Activated naive CD4-positive, alpha-beta T cell treated with anti-CD3 and anti-CD28 coated beads, Interleukin-2, amount 10 ng/mL, durations not matched to agents 7 days and 5 days (primary cell): ENCODE results near the gene NPTX1.

Experiments used
- CTCF ChIA-PET: fragments of 350-600 bp; sonication (Branson Sonifier 250); formaldehyde crosslinking; loops from one replicate; lab custom pipeline; 2021; ENCODE audit warnings: antibody characterized with exemption; lab: Charles Lee
- DNase-seq: peaks from one replicate; pipeline ENCODE4 v3.0.0-alpha.2; 2020
- H3K27ac Mint-ChIP-seq: one replicate; pipeline ENCODE4 v1.8.0; 2021; ENCODE audit warnings: mild to moderate bottlenecking, moderate library complexity, mixed read lengths
- H3K27me3 Mint-ChIP-seq: one replicate; pipeline ENCODE4 v1.8.0; 2021; ENCODE audit warnings: mild to moderate bottlenecking, mixed read lengths
- H3K36me3 Mint-ChIP-seq: one replicate; pipeline ENCODE4 v1.8.0; 2021; ENCODE audit warnings: mixed read lengths
- H3K4me1 Mint-ChIP-seq: one replicate; pipeline ENCODE4 v1.8.0; 2021; ENCODE audit warnings: mixed read lengths
- H3K4me3 Mint-ChIP-seq: one replicate; pipeline ENCODE4 v1.8.0; 2021; ENCODE audit warnings: mild to moderate bottlenecking, moderate library complexity, mixed read lengths
- H3K9me3 Mint-ChIP-seq: one replicate; pipeline ENCODE4 v1.8.0; 2021; ENCODE audit warnings: mixed read lengths

NPTX1 gene

GRCh38 chr17:80444644-80444979 lies 31.8 kb downstream of the NPTX1 start:
- CTCF ChIA-PET: no interaction called here
- Mint-ChIP-seq H3K27ac (no peak overlapping the region), H3K4me1 (no peaks in the 10 kb centered on the region), H3K27me3 (peaks cover 31% of the 10 kb centered on the region), H3K9me3 (no peaks in the 10 kb centered on the region), H3K36me3 (no peaks in the 10 kb centered on the region), H3K4me3 (no peak overlapping the region)
- DNase-seq: no peak

DNA sequence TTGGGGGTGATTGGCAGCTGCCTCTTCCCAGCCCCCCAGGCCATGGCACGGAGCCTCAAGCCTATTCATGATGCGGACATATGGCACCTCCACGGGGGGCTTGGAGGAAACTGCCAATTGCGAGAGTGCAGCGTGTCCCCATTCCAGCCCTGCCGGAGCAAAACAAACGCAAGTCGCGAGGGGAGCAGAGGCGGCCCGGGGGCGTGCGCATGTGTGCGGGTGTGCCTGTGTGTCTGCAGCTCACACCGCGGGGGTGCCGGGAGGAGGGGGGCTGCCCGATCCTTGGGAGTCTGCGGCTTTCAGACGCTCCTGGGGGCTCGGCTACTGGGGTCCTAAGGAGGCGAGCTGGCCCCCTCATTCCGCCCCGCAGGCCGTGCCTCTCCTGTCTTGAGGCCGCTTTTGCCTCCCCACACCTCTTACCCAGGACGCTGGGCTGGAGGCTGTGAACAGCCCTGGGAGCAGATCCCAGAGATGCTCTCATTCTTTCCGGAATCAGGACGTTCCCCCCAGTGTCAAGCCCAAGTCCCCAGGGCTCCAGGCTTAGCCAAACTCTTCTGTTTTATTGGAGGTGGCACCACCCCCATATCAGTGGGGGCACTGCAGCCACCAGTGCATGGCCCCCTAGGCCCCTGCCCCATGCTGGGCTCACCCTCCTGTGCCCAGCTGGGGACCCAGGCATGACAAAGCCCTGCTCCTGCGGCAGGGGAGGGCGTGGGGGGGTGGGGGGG lies 32.3 kb downstream of the NPTX1 start:
- no peaks in the 10 kb centered on the region for H3K4me1 Mint-ChIP-seq
- H3K27me3 Mint-ChIP-seq: peaks cover 31% of the 10 kb centered on the region
- H3K36me3 Mint-ChIP-seq: no peaks in the 10 kb centered on the region
- no peaks in the 10 kb centered on the region for H3K9me3 Mint-ChIP-seq
- CTCF ChIA-PET: no interaction called here
- no peak overlapping the region for H3K27ac Mint-ChIP-seq
- DNase-seq: no peak
- no peak overlapping the region for H3K4me3 Mint-ChIP-seq

DNA sequence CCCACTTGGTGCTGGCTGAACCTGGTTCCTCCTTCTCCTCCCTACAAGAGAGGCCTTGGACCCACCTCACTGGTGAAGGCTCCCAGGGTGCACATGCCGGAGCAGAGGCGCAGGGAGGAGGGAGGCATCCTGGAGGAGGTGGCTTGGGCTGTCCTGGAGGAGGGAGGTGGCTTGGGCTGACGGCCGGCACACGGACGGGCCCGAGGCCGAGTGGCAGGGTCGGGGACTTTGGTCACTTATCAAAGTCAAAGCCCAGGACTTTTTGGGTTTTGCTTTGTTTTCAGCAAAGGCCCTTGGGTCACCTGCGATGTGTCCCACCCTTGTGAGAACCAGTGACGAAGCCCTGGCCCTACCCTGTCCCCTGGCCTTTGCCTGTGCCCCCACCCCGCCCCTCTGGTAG lies 32.9 kb downstream of the NPTX1 start:
- Mint-ChIP-seq H3K36me3 (no peaks in the 10 kb centered on the region), H3K4me3 (no peak overlapping the region), H3K9me3 (no peaks in the 10 kb centered on the region), H3K4me1 (no peaks in the 10 kb centered on the region), H3K27me3 (peaks cover 31% of the 10 kb centered on the region), H3K27ac (no peak overlapping the region)
- CTCF ChIA-PET: interaction anchor here (1.1 kb wide), 1 partner anchor 16 kb away, joined by 5 read pairs; no protein-coding TSS in a partner anchor
- no peak for DNase-seq

DNA sequence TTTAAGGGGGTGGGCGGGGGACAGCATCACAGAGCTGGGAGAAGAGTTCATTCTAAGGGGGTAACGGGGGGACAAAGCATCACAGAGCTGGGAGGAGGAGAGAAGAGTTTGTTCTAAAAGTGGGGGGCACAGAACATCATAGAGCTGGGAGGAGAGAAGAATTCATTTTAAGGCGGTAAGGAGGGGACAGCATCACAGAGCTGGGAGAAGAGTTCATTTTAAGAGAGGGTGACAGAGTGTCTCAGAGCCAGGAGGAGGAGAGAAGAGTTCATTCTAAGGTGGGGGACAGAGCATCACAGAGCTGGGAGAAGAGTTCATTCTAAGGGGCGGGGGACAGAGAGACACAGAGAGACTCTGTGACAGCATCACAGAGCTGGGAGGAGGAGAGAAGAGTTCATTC lies 33.6 kb downstream of the NPTX1 start:
- CTCF ChIA-PET: interaction anchor here (1.1 kb wide), 1 partner anchor 15 kb away, joined by 5 read pairs; no protein-coding TSS in a partner anchor
- no peak overlapping the region for H3K4me3 Mint-ChIP-seq
- peaks cover 24% of the 10 kb centered on the region for H3K27me3 Mint-ChIP-seq

GRCh38 chr17:80442323-80442659 lies 34.1 kb downstream of the NPTX1 start:
- Mint-ChIP-seq H3K36me3 (no peaks in the 10 kb centered on the region), H3K4me1 (no peaks in the 10 kb centered on the region), H3K27ac (no peak overlapping the region), H3K27me3 (peaks cover 22% of the 10 kb centered on the region), H3K4me3 (no peak overlapping the region), H3K9me3 (no peaks in the 10 kb centered on the region)
- CTCF ChIA-PET: interaction anchor here (1.1 kb wide), 1 partner anchor 15 kb away, joined by 5 read pairs; no protein-coding TSS in a partner anchor
- no peak for DNase-seq

More for the DNA sequence above, 33.6 kb downstream of the NPTX1 start:
- Mint-ChIP-seq H3K36me3 (no peaks in the 10 kb centered on the region), H3K4me1 (no peaks in the 10 kb centered on the region), H3K27ac (no peak overlapping the region), H3K9me3 (no peaks in the 10 kb centered on the region)
- DNase-seq: no peak

- no peaks in the 10 kb centered on the region for H3K4me1 Mint-ChIP-seq
- H3K36me3 Mint-ChIP-seq: no peaks in the 10 kb centered on the region
- no peaks in the 10 kb centered on the region for H3K9me3 Mint-ChIP-seq
- DNase-seq: no peak
- no peak overlapping the region for H3K27ac Mint-ChIP-seq
- H3K4me3 Mint-ChIP-seq: no peak overlapping the region
- CTCF ChIA-PET: no interaction called here
- H3K27me3 Mint-ChIP-seq: peaks cover 22% of the 10 kb centered on the region
These were observed 34.6 kb downstream of the NPTX1 start for GRCh38 chr17:80441598-80442322.

DNA sequence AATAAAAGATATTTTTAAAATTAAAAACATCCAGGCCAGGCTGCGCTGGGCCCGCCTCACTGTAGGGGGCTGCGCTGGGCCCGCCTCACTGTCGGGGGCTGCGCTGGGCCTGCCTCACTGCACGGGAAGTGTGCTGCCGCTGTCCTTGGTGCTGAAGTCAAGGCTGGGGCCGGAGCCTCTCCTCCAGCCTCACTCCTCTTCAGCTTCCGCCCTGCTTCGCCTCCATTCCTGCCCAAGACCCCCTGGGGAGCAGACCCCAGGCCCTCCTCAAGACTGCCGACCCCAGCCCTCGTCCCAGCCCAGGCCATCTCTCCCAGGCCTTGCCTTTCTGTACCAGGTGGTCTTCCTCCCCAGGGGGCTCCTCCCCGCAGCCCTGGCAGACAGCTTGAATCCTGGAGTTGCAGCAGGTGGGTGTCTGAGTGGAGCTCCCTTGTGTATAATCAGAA lies 35.3 kb downstream of the NPTX1 start:
- no peak overlapping the region for H3K27ac Mint-ChIP-seq
- no peaks in the 10 kb centered on the region for H3K4me1 Mint-ChIP-seq
- no peaks in the 10 kb centered on the region for H3K9me3 Mint-ChIP-seq
- no peak overlapping the region for H3K4me3 Mint-ChIP-seq
- CTCF ChIA-PET: no interaction called here
- H3K36me3 Mint-ChIP-seq: no peaks in the 10 kb centered on the region
- H3K27me3 Mint-ChIP-seq: peaks cover 22% of the 10 kb centered on the region
- peak; percentile 81 for DNase-seq

DNA sequence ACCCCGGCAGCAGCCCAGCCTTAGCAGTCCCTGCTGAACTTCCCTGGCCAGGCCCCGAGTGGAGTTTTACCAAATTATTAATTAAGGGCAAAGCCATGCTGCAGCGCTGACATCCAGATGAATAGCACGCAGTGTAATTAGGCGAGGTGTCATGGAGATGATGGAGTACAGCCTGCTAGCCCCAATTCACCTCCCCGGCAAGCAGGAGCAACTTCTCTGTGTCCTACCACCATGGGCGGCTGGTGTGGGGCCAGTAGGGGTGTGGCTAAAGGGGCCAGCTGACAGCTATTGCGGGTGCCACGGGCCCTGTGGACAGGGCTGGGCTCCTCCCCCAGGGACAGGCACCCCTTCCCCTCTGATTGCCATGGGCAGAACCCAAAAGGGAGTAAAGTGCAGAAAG lies 36.9 kb downstream of the NPTX1 start:
- no peaks in the 10 kb centered on the region for H3K9me3 Mint-ChIP-seq
- no peak overlapping the region for H3K4me3 Mint-ChIP-seq
- H3K27me3 Mint-ChIP-seq: peaks cover 22% of the 10 kb centered on the region
- H3K4me1 Mint-ChIP-seq: no peaks in the 10 kb centered on the region
- CTCF ChIA-PET: interaction anchor here (0.6 kb wide), 1 partner anchor 15 kb away, joined by 3 read pairs; no protein-coding TSS in a partner anchor
- no peaks in the 10 kb centered on the region for H3K36me3 Mint-ChIP-seq
- no peak overlapping the region for H3K27ac Mint-ChIP-seq
- no peak for DNase-seq

GRCh38 chr17:80438806-80439205 lies 37.6 kb downstream of the NPTX1 start:
- Mint-ChIP-seq H3K4me1 (no peaks in the 10 kb centered on the region), H3K27me3 (peaks cover 19% of the 10 kb centered on the region), H3K9me3 (no peaks in the 10 kb centered on the region), H3K36me3 (no peaks in the 10 kb centered on the region), H3K4me3 (no peak overlapping the region), H3K27ac (no peak overlapping the region)
- CTCF ChIA-PET: interaction anchor here (0.6 to 2.0 kb wide), 2 partner anchors 16 to 531 kb away, joined by 3 to 4 read pairs; no protein-coding TSS in a partner anchor
- DNase-seq: no peak

GRCh38 chr17:80437532-80437931 lies 38.9 kb downstream of the NPTX1 start:
- Mint-ChIP-seq H3K4me1 (no peaks in the 10 kb centered on the region), H3K36me3 (no peaks in the 10 kb centered on the region), H3K4me3 (no peak overlapping the region), H3K27me3 (peaks cover 11% of the 10 kb centered on the region), H3K27ac (no peak overlapping the region), H3K9me3 (no peaks in the 10 kb centered on the region)
- DNase-seq: no peak
- CTCF ChIA-PET: interaction anchor here (0.8 to 2.0 kb wide), 2 partner anchors 12 to 532 kb away, joined by 3 to 4 read pairs; no protein-coding TSS in a partner anchor

DNA sequence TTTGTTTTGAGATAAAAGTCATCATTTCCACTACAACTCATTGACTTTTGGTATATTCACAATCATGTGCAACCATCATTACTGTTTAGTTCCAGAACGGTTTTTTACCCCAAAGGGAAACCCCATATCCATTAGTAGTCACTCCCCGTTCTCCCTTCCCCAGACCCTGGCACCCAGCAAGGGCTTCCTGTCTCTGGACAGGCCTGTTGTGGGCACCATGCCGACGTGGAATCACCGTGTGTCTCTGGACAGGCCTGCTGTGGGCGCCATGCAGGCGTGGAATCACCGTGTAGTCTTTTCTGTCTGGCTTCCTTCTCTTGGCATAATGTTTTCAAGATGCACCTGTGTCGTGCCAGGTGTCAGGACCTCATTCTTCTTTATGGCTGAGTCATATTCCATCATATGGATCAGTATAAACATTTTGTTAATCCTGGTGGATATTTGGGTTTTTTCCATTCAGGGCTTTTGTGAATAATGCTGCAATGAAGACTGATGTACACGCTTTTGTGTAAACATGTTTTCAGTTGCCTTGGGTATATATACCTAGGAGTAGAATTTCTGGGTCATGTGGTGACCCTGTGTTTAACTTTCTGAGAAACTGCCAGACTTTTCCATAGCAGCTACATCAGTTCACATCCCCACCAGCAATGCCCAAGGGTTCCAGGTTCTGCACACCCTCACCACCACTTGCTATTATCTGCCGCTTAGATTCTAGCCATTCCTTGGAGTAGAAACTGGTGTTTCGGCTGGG lies 42.3 kb downstream of the NPTX1 start:
- Mint-ChIP-seq H3K4me1 (no peaks in the 10 kb centered on the region), H3K9me3 (no peaks in the 10 kb centered on the region), H3K27ac (no peak overlapping the region), H3K36me3 (no peaks in the 10 kb centered on the region), H3K4me3 (no peak overlapping the region), H3K27me3 (no peaks in the 10 kb centered on the region)
- no peak for DNase-seq
- CTCF ChIA-PET: interaction anchor here (1.4 kb wide), 1 partner anchor 536 kb away, joined by 5 read pairs; no protein-coding TSS in a partner anchor

DNA sequence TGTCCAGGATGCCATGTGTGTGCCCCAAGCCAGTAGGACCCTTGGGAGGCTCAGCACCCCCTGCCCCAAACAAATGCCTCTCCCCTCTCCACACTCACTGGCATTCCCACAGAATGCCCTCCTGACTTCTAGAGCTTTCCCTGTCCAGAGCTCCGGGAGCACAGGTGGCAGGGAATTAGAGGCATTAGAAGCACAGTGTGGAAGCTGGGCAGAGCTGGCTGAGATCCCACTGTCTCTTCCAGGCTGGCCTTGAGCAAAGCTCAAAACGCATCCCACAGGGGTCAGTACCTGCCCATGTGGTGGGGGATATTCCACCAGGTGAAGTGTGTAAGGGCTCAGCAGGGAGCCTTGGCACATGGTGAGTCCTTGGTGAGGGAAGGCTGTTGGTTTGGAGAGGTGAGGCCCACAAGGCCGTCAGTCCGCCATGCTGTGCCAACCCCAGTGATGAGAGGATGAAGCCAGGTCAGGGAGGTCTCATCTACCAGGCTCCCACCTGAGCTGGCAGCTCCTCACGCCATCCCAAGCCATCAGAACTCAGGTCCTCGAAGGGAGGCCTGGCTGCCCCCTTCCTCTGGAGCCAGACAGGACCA lies 43.4 kb downstream of the NPTX1 start:
- no peak for DNase-seq
- Mint-ChIP-seq H3K36me3 (no peaks in the 10 kb centered on the region), H3K27ac (no peak overlapping the region), H3K9me3 (no peaks in the 10 kb centered on the region), H3K4me3 (no peak overlapping the region), H3K4me1 (no peaks in the 10 kb centered on the region), H3K27me3 (no peaks in the 10 kb centered on the region)
- CTCF ChIA-PET: interaction anchor here (1.4 kb wide), 1 partner anchor 537 kb away, joined by 5 read pairs; no protein-coding TSS in a partner anchor

GRCh38 chr17:80432350-80432955 lies 44.0 kb downstream of the NPTX1 start:
- H3K4me1 Mint-ChIP-seq: no peaks in the 10 kb centered on the region
- H3K27me3 Mint-ChIP-seq: no peaks in the 10 kb centered on the region
- DNase-seq: no peak
- CTCF ChIA-PET: interaction anchor here (1.1 to 1.4 kb wide), 2 partner anchors 143 to 537 kb away, joined by 4 to 5 read pairs; no protein-coding TSS in a partner anchor
- H3K36me3 Mint-ChIP-seq: no peaks in the 10 kb centered on the region
- H3K4me3 Mint-ChIP-seq: no peak overlapping the region
- no peak overlapping the region for H3K27ac Mint-ChIP-seq
- no peaks in the 10 kb centered on the region for H3K9me3 Mint-ChIP-seq
